ENCODE results near the gene USP31.
"Not testable (repeated sequence)": the region's sequence is repeated elsewhere in the genome, so short reads cannot be mapped to it uniquely, and the experiment has no call there.

Gene USP31

GRCh38 chr16:23148166-23148512 lies 1.1 kb downstream of the USP31 start:
- FAIRE-seq (no peak), DNase-seq (ENCODE audit: insufficient read length, low spot score) (no peak)
- TF ChIP-seq POLR2A (IDR thresholded peaks at IDR 0.05; ENCODE audit: low read depth, low read length) = no peak

GRCh38 chr16:23147666-23148065 lies 1.6 kb downstream of the USP31 start:
- TF ChIP-seq POLR2A (IDR thresholded peaks at IDR 0.05; ENCODE audit: low read depth, low read length) = no peak
- DNase-seq (ENCODE audit: insufficient read length, low spot score) = no peak
- no peak for FAIRE-seq

- TF ChIP-seq POLR2A (IDR thresholded peaks at IDR 0.05; ENCODE audit: low read depth, low read length) = no peak
- DNase-seq (ENCODE audit: insufficient read length, low spot score) (no peak), FAIRE-seq (no peak)
Measured at GRCh38 chr16:23146877-23147601, 2.2 kb downstream of the USP31 start.

- DNase-seq (ENCODE audit: insufficient read length, low spot score) = peak; percentile 38
- TF ChIP-seq POLR2A (IDR thresholded peaks at IDR 0.05; ENCODE audit: low read depth, low read length) = no peak
- peak; percentile 77 for FAIRE-seq
Measured at GRCh38 chr16:23145608-23146007, 3.6 kb downstream of the USP31 start.

DNA sequence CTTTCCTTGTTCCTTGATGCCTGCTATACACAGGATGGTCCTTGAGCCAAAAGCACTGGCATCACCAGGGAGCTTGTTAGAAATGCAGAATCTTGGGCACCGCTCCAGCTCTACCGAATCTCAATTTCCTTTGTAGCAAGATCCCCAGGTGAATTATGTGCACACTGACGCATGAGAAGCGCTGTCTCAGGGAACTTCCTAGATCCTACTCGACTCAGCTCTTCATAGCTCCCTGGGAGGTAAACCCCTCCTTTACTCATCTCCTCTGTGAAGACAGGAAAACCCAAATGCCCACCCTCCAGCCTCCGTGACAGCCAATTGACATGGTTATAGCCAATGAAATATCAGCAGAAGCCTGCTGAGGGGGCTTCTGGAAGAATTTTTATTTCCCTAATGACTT lies 4.1 kb downstream of the USP31 start:
- no peak for TF ChIP-seq POLR2A (IDR thresholded peaks at IDR 0.05; ENCODE audit: low read depth, low read length)
- DNase-seq (ENCODE audit: insufficient read length, low spot score) (no peak), FAIRE-seq (peak; percentile 60)

- not testable (repeated sequence) for FAIRE-seq; DNase-seq (ENCODE audit: insufficient read length, low spot score)
Measured at GRCh38 chr16:23144393-23144792, 4.9 kb downstream of the USP31 start.

- no peak for TF ChIP-seq POLR2A (IDR thresholded peaks at IDR 0.05; ENCODE audit: low read depth, low read length)
- DNase-seq (ENCODE audit: insufficient read length, low spot score) (no peak), FAIRE-seq (no peak)
Measured at GRCh38 chr16:23143391-23143790, 5.9 kb downstream of the USP31 start.

DNA sequence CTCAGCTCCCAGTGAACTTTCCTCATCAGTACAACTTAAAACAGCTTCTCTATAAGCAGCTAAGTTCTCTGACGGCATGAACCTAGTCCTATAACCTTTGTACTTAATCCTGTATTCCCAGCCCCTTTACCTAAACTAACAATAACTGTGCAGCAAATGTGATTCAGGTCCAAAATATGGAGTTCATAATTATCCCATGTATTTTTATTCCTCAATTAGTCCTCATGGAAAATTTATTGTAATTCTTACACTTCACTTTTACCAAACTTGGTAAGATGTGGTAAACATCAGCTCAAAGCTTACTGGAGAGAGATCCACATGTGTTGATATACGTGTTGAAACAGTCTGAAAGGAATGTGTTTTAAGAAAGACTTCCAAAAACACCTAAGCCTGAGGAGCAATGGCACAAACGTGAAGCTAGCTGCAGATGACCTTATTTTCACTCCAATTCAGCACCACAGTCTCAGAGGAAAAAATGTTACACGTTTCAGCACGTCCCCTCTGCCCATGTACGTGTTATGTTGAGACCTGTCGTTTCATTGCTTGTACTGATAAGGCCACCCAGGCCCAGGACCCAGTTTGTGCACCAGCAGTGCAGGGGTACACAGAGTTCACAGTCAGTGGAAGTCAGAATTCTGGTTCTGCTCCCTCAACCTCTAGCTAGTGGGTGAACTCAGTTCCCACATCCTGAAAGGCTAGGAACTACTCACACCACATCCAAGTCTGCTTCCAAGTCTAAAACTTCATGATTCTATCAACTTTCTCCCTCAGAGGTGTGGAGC lies 7.1 kb downstream of the USP31 start:
- TF ChIP-seq POLR2A (IDR thresholded peaks at IDR 0.05; ENCODE audit: low read depth, low read length) = no peak
- FAIRE-seq (no peak), DNase-seq (ENCODE audit: insufficient read length, low spot score) (no peak)

GRCh38 chr16:23141500-23141899 lies 7.8 kb downstream of the USP31 start:
- FAIRE-seq (no peak), DNase-seq (ENCODE audit: insufficient read length, low spot score) (no peak)
- no peak for TF ChIP-seq POLR2A (IDR thresholded peaks at IDR 0.05; ENCODE audit: low read depth, low read length)

DNA sequence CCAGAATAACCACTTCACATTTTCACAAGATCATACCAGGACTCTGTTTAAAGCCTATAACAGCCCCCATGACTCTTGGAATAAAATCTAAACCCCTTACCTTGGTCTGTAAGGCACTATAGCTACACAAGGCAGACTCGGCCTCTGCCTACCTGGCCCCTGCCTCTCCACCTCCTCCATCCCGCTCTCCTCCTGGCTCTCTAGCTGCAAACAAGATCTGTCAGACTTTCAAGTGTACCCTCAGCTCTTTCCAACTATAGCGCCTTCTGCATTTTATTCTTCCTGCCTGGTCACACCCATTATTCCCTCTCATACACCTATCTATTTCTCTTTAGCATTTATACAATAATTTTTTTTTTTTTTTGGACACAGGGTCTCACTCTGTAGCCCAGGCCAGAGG lies 8.2 kb downstream of the USP31 start:
- FAIRE-seq (no peak), DNase-seq (ENCODE audit: insufficient read length, low spot score) (no peak)
- no peak for TF ChIP-seq POLR2A (IDR thresholded peaks at IDR 0.05; ENCODE audit: low read depth, low read length)

DNA sequence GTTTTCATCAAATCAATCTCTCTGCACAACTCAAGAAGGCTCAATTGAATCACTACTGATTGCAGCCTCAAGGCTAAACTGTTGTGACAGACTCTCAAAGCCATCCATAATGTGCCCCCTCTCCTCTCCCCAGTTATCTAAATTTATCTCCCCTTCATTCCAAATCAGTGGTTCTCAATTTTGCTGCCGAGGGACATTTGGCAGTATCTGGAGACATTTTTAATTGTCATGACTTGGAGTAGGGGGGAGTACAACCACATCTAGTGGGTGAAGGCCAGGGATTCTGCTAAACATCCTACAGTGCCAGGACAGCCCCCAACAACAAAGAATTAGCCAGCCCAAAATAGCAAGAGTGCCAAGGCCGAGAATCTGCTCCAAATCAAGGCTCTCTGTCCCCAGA lies 9.1 kb downstream of the USP31 start:
- no peak for TF ChIP-seq POLR2A (IDR thresholded peaks at IDR 0.05; ENCODE audit: low read depth, low read length)
- DNase-seq (ENCODE audit: insufficient read length, low spot score) (no peak), FAIRE-seq (no peak)

GRCh38 chr16:23137818-23138217 lies 11.4 kb downstream of the USP31 start:
- DNase-seq (ENCODE audit: insufficient read length, low spot score) = no peak
- FAIRE-seq = no peak
- no peak for TF ChIP-seq POLR2A (IDR thresholded peaks at IDR 0.05; ENCODE audit: low read depth, low read length)

- FAIRE-seq (no peak), DNase-seq (ENCODE audit: insufficient read length, low spot score) (no peak)
- TF ChIP-seq POLR2A (IDR thresholded peaks at IDR 0.05; ENCODE audit: low read depth, low read length) = no peak
Measured at GRCh38 chr16:23137256-23137655, 12.0 kb downstream of the USP31 start.

- FAIRE-seq = no peak
- DNase-seq (ENCODE audit: insufficient read length, low spot score) = no peak
- TF ChIP-seq POLR2A (IDR thresholded peaks at IDR 0.05; ENCODE audit: low read depth, low read length) = no peak
Measured at GRCh38 chr16:23134274-23134673, 15.0 kb downstream of the USP31 start.

All from H54 (cell line).